HCT116 (cell line): ENCODE data around the gene CASP10. TPM values are rescaled to one million over a fixed set of nuclear protein-coding genes. Genes with fewer than 3 reads are reported as not detected.

Experiments used
- ATAC-seq: fragments of 200-7000 bp; cut with Tn5 transposase; 2 replicates; pipeline ENCODE4 v1.9.1; 2020; ENCODE audit warnings: mild to moderate bottlenecking, moderate library complexity
- BruUV-seq: library from RNA; stranded (reverse); fragments of 400-500 nt; replicated peaks from 2 replicates; lab custom pipeline; 2021; lab: Mats Ljungman, UMichigan
- CTCF ChIA-PET: fragments of 300-600 bp; sonication (Branson Sonifier 250); formaldehyde crosslinking; loops from one replicate; lab custom pipeline; 2021; ENCODE audit warnings: antibody characterized with exemption; lab: Charles Lee
- POLR2A ChIA-PET: fragments of 300-600, 350-600 bp; sonication (Branson Sonifier 250); formaldehyde crosslinking; loops from one replicate; lab custom pipeline; 2021; ENCODE audit warnings: antibody characterized with exemption; lab: Charles Lee
- RAD21 ChIA-PET, 2 experiments: fragments of 300-600 bp; sonication (Branson Sonifier 250); formaldehyde crosslinking; loops; one replicate each; lab custom pipeline; 2023; ENCODE audit warnings: low total read pairs in 2 of 2; ENCODE audit not compliant: uncharacterized antibody in 2 of 2, unreplicated experiment in 2 of 2, low non-redundant PET in 1 of 2; lab: Charles Lee
- DNase-seq: peaks from one replicate; pipeline ENCODE4 v3.0.0-alpha.2; 2010; ENCODE audit warnings: low read depth, low spot score
- H2AFZ ChIP-seq: fragments of 200-600 bp; shearing (Covaris generic), sonication (generic); 2 replicates; pipeline ENCODE4 v1.6.1; 2017; ENCODE audit warnings: low read depth, mixed run types, mixed read lengths, antibody characterized with exemption, low read length; ENCODE audit not compliant: poor library complexity, severe bottlenecking
- H3K27ac ChIP-seq: 2 replicates; pipeline ENCODE4 v1.5.1; 2012; ENCODE audit warnings: low read depth, low read length
- H3K27me3 ChIP-seq: fragments of 200-600 bp; sonication (generic); 2 replicates; pipeline ENCODE4 v1.6.1; 2016; ENCODE audit warnings: mixed run types, low read length, mixed read lengths; ENCODE audit not compliant: insufficient read depth
- H3K36me3 ChIP-seq, 2 experiments: fragments of 200-500 bp in 1 of 2; fragments of 200-600 bp in 1 of 2; sonication (Bioruptor generic) in 1 of 2; sonication (generic) in 1 of 2; 2 replicates each; pipeline versions ENCODE4 v1.5.1 to v1.6.1; 2014 to 2016; ENCODE audit warnings: low read length in 2 of 2, inconsistent platforms in 1 of 2, mixed read lengths in 1 of 2, mixed run types in 1 of 2; ENCODE audit not compliant: insufficient read depth in 2 of 2, control insufficient read depth in 1 of 2
- H3K4me1 ChIP-seq, 2 experiments: fragments of 200-600 bp in 1 of 2; sonication (generic) in 1 of 2; 2 replicates each; pipeline versions ENCODE4 v1.5.1 to v1.6.1; 2012 to 2017; ENCODE audit warnings: low read length in 2 of 2, inconsistent platforms in 1 of 2, mild to moderate bottlenecking in 1 of 2, mixed read lengths in 1 of 2, mixed run types in 1 of 2, moderate library complexity in 1 of 2; ENCODE audit not compliant: insufficient read depth in 2 of 2, control insufficient read depth in 1 of 2
- H3K4me2 ChIP-seq: fragments of 200-600 bp; sonication (generic); 2 replicates; pipeline ENCODE4 v1.6.1; 2017; ENCODE audit warnings: mixed run types, low read length, mixed read lengths
- H3K4me3 ChIP-seq, 2 experiments: fragments of 200-600 bp in 1 of 2; sonication (generic) in 1 of 2; replicated peaks in 1 of 2; 2 replicates each; pipeline ENCODE4 v1.5.1; 2011 to 2016; ENCODE audit warnings: low read length in 2 of 2, control low read depth in 1 of 2, low read depth in 1 of 2, mild to moderate bottlenecking in 1 of 2, mixed read lengths in 1 of 2, mixed run types in 1 of 2
- H3K79me2 ChIP-seq: fragments of 200-600 bp; sonication (generic); 2 replicates; pipeline ENCODE4 v1.6.1; 2017; ENCODE audit warnings: mild to moderate bottlenecking, mixed run types, low read length, moderate library complexity, mixed read lengths; ENCODE audit not compliant: insufficient read depth
- H3K9ac ChIP-seq: fragments of 200-600 bp; sonication (generic); 2 replicates; pipeline ENCODE4 v1.6.1; 2016; ENCODE audit warnings: low read length, mixed read lengths
- H3K9me2 ChIP-seq: fragments of 200-600 bp; sonication (generic), shearing (Covaris generic); 2 replicates; pipeline ENCODE4 v1.6.1; 2017; ENCODE audit warnings: mixed run types, mild to moderate bottlenecking, moderate library complexity; ENCODE audit not compliant: insufficient read depth
- H3K9me3 ChIP-seq, 2 experiments: fragments of 200-500 bp in 1 of 2; fragments of 200-600 bp in 1 of 2; sonication (Bioruptor generic) in 1 of 2; sonication (generic) in 1 of 2; 2 replicates each; pipeline ENCODE4 v1.6.1; 2014 to 2017; ENCODE audit warnings: low read length in 2 of 2, mixed read lengths in 2 of 2, inconsistent platforms in 1 of 2, low read depth in 1 of 2, mild to moderate bottlenecking in 1 of 2, mixed run types in 1 of 2, moderate library complexity in 1 of 2; ENCODE audit not compliant: control insufficient read depth in 1 of 2, insufficient read depth in 1 of 2
- H4K20me1 ChIP-seq: fragments of 200-600 bp; sonication (generic), shearing (Covaris generic); 2 replicates; pipeline ENCODE4 v1.6.1; 2017; ENCODE audit warnings: mixed run types, mild to moderate bottlenecking, moderate library complexity; ENCODE audit not compliant: insufficient read depth
- ATF3 ChIP-seq: IDR thresholded peaks from 2 replicates; pipeline ENCODE4 v1.6.1; 2012
- CBX3 ChIP-seq: IDR thresholded peaks from 2 replicates; pipeline ENCODE4 v1.6.1; 2012; ENCODE audit warnings: low read depth
- EGR1 ChIP-seq: IDR thresholded peaks from 2 replicates; pipeline ENCODE4 v1.6.1; 2012; ENCODE audit warnings: low read depth
- FOSL1 ChIP-seq: IDR thresholded peaks from 2 replicates; pipeline ENCODE4 v1.6.1; 2012; ENCODE audit warnings: low read depth
- MAX ChIP-seq: IDR thresholded peaks from 2 replicates; pipeline ENCODE4 v1.6.1; 2012
- POLR2AphosphoS5 ChIP-seq: IDR thresholded peaks from 2 replicates; pipeline ENCODE4 v1.6.1; 2011; ENCODE audit warnings: mild to moderate bottlenecking, low read depth, low read length, moderate library complexity
- RAD21 ChIP-seq: IDR thresholded peaks from 2 replicates; pipeline ENCODE4 v1.6.1; 2012; ENCODE audit warnings: low read depth, mild to moderate bottlenecking
- SIN3A ChIP-seq: IDR thresholded peaks from 2 replicates; pipeline ENCODE4 v1.6.1; 2012; ENCODE audit warnings: low read depth
- SRF ChIP-seq: IDR thresholded peaks from 2 replicates; pipeline ENCODE4 v1.6.1; 2012; ENCODE audit warnings: low read depth
- YY1 ChIP-seq: IDR thresholded peaks from 2 replicates; pipeline ENCODE4 v1.6.1; 2011; ENCODE audit warnings: low read length, low read depth, moderate library complexity, mild to moderate bottlenecking; ENCODE audit not compliant: insufficient replicate concordance; ENCODE audit errors: extremely low read depth
- ZFX ChIP-seq: fragments of 450-650 bp; IDR thresholded peaks from 2 replicates; pipeline ENCODE4 v1.6.1; 2017
- ZNF274 ChIP-seq: fragments of 200-500 bp; sonication (Bioruptor generic); IDR thresholded peaks from 2 replicates; pipeline ENCODE4 v1.6.1; 2014; ENCODE audit warnings: mild to moderate bottlenecking, low read depth, low read length, inconsistent platforms
- intact Hi-C: fragments of 100-400 bp; cut with micrococcal nuclease; formaldehyde crosslinking; loops from 2 replicates; pipeline ENCODE4 v1.10.0; 2022
- total RNA-seq: library from RNA; stranded (reverse); gene quantifications from one replicate; pipeline ENCODE4 v1.2.1, GENCODE V29; 2021; ENCODE audit not compliant: unreplicated experiment
- TF ChIP-seq, protein P1 (sequence below), 3 experiments: fragments of 200-600 bp in 1 of 3; sonication (generic) in 1 of 3; IDR thresholded peaks in 2 of 3; conservative IDR thresholded peaks in 1 of 3; 2 replicates each; pipeline ENCODE4 v1.5.1; 2012 to 2017; ENCODE audit warnings: low read depth in 2 of 3, low read length in 2 of 3, antibody characterized with exemption in 1 of 3, borderline replicate concordance in 1 of 3, control low read depth in 1 of 3, mild to moderate bottlenecking in 1 of 3, mixed read lengths in 1 of 3, mixed run types in 1 of 3, moderate library complexity in 1 of 3; ENCODE audit not compliant: insufficient read depth in 1 of 3

The CASP10 gene
- total RNA-seq, 1 experiment from 2014 or later, result 2.6 TPM

GRCh38 chr2:201256082-201256481 lies 73.1 kb downstream of the CASP10 start:
- POLR2A ChIA-PET, result interaction anchor here (3.7 kb wide), 1 partner anchor 23 kb away, joined by 11 read pairs; no protein-coding TSS in a partner anchor
- Histone ChIP-seq H3K79me2 (peaks cover 37% of the 10 kb centered on the region), H3K27me3 (no peaks in the 10 kb centered on the region), H4K20me1 (no peaks in the 10 kb centered on the region), H3K27ac (no peak overlapping the region), H3K4me3 (no peak overlapping the region), H3K36me3 (no peaks in the 10 kb centered on the region), H3K9ac (no peak overlapping the region), H3K4me2 (peak overlapping the region; percentile 88; the same call in 1 of the 2 replicates), H2AFZ (no peak overlapping the region), H3K4me1 (peaks cover 23 to 55% of the 10 kb centered on the region in 2 experiments), H3K9me2 (no peaks in the 10 kb centered on the region), H3K9me3 (no peaks in the 10 kb centered on the region)
- CTCF ChIA-PET, result no interaction called here
- RAD21 ChIA-PET, result no interaction called here
- intact Hi-C loops, result loop anchor here (5.0 kb wide), 1 partner anchor 101 kb away; the partner anchor contains the start of gene FLACC1
- ATAC-seq (no peak), DNase-seq (no peak)
- no TSS peak for BruUV-seq
- TF ChIP-seq SIN3A (no peak), FOSL1 (no peak), YY1 (no peak), ATF3 (no peak), ZNF274 (no peak), ZFX (no peak), SRF (no peak), RAD21 (no peak), CBX3 (peak; percentile 50; the same call in 1 of the 2 replicates)

- peak overlapping the region; percentile 61 to 64 for H3K4me3 ChIP-seq
- CTCF ChIA-PET, result interaction anchor here (1.8 kb wide), 1 partner anchor 25 kb away, joined by 4 read pairs; no protein-coding TSS in a partner anchor
- RAD21 ChIA-PET, result interaction anchor here in 1 of 2 experiments (0.7 kb wide), 1 partner anchor 139 kb away, joined by 4 read pairs; no protein-coding TSS in a partner anchor
- H3K4me1 ChIP-seq, result peaks cover 23 to 55% of the 10 kb centered on the region in 2 experiments
- peak overlapping the region; percentile 75 for H3K9ac ChIP-seq
- no peaks in the 10 kb centered on the region for H3K9me2 ChIP-seq
- H2AFZ ChIP-seq, result peak overlapping the region; percentile 69
- ATAC-seq (peak; percentile 62), DNase-seq (no peak)
- H3K27ac ChIP-seq, result peak overlapping the region; percentile 76
- intact Hi-C loops, result loop anchor here (5.0 kb wide), 1 partner anchor 100 kb away; the partner anchor contains the start of gene FLACC1
- H3K4me2 ChIP-seq, result peak overlapping the region; percentile 88
- no peaks in the 10 kb centered on the region for H3K27me3 ChIP-seq
- POLR2A ChIA-PET, result no interaction called here
- no peaks in the 10 kb centered on the region for H4K20me1 ChIP-seq
- no peaks in the 10 kb centered on the region for H3K36me3 ChIP-seq
- H3K9me3 ChIP-seq, result no peaks in the 10 kb centered on the region
- peaks cover 48% of the 10 kb centered on the region for H3K79me2 ChIP-seq
- TF ChIP-seq ATF3 (no peak), EGR1 (no peak), MAX (no peak), POLR2AphosphoS5 (no peak; the same call in 1 of the 2 replicates), FOSL1 (no peak)
- TF ChIP-seq, protein P1, sequence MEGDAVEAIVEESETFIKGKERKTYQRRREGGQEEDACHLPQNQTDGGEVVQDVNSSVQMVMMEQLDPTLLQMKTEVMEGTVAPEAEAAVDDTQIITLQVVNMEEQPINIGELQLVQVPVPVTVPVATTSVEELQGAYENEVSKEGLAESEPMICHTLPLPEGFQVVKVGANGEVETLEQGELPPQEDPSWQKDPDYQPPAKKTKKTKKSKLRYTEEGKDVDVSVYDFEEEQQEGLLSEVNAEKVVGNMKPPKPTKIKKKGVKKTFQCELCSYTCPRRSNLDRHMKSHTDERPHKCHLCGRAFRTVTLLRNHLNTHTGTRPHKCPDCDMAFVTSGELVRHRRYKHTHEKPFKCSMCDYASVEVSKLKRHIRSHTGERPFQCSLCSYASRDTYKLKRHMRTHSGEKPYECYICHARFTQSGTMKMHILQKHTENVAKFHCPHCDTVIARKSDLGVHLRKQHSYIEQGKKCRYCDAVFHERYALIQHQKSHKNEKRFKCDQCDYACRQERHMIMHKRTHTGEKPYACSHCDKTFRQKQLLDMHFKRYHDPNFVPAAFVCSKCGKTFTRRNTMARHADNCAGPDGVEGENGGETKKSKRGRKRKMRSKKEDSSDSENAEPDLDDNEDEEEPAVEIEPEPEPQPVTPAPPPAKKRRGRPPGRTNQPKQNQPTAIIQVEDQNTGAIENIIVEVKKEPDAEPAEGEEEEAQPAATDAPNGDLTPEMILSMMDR (IDR thresholded peaks at IDR 0.05 in 2 of 3, conservative IDR thresholded peaks at IDR 0.05 in 1 of 3; ENCODE audit: borderline replicate concordance in 1 of 3, insufficient read depth in 1 of 3, low read depth in 2 of 3, low read length in 2 of 3), result no peak
- TSS peak; percentile 82 for BruUV-seq
These were observed 74.5 kb downstream of the CASP10 start for GRCh38 chr2:201257381-201257955.
